Retina (tissue), 1 donor: ENCODE data around the gene EBF4.
A peak's percentile ranks its signal among the peaks of the same experiment; 100 is the strongest.

Experiments used
- DNase-seq: peaks from one replicate; pipeline ENCODE4 v3.0.0-alpha.2; 2016

Gene EBF4

GRCh38 chr20:2692036-2692885, at the start of gene EBF4:
Gene EBF4 (plus strand): TSS chr20:2692780. CDS start chr20:2693646, 866 bp downstream.
- DNase-seq: peak; percentile 79

DNA sequence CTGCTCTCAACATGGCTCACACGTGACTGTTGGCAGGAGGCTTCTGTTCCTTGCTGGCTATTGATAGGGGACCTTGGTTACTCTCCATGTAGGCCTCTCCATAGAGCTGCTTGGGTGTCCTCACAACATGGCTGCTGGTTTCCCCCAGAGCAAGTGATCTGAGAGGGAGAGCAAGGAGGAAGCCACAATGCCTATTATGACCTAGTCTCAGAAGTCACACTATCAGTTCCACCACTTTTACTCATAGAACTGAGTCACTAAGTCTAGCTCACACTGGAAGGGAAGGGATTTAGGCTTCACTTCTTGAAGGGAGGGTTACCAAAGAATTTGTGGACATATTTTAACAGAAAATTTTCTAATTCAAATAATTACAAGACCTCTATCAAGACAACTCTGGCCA, 48.9 kb upstream of the EBF4 start:
- no peak for DNase-seq

DNA sequence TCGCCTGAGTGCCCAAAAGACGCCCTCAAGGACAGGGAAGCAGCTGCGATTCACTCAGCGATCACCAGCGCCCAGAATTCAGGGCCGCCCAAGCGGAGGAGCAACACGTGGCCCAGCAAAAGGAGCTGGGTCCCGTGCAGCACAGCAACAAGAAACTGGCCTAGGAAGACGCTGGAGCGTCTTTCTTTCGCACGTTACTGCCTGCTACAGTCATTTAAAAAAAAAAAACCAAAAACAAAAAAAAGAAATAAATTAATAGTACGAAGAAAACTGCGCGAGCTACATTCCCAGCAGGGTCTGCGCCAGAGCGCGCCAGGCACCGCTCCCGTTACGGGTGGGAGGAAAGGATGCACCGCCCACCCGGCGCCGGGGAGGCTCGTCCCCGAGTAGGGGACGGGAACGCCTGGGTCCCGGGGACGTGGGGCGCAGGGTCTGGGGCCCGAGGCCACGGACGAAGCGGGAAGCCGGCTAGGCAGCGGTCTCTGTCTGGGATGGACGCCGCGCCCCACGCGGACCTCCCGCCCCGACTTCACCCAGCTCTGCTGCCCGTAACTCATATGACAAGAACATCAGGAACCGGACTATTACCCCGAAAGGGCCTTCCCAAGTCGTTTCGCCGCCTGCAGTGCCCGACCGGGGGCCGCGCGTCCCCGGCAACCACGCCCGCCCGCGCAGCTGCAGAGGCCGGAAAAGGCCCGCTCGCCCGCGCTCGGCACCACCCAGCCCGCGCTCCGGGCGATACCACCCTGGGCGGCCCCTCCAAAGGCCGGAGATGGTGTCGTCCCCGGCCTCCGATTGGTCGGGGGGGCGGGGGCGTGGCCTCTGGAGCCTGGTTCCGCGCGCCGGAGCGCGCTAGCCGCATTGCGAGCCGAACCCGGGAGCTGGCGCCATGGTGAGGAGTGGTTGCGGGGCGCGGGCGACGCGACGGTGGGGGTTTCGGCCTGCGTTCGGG, 40.5 kb upstream of the EBF4 start, which contains the start of gene NOP56:
TSS of gene NOP56 (plus strand) at position 861 of the 952 bp plus-strand sequence. CDS start at position 890, 29 bp downstream.
- DNase-seq: peak; percentile 96

DNA sequence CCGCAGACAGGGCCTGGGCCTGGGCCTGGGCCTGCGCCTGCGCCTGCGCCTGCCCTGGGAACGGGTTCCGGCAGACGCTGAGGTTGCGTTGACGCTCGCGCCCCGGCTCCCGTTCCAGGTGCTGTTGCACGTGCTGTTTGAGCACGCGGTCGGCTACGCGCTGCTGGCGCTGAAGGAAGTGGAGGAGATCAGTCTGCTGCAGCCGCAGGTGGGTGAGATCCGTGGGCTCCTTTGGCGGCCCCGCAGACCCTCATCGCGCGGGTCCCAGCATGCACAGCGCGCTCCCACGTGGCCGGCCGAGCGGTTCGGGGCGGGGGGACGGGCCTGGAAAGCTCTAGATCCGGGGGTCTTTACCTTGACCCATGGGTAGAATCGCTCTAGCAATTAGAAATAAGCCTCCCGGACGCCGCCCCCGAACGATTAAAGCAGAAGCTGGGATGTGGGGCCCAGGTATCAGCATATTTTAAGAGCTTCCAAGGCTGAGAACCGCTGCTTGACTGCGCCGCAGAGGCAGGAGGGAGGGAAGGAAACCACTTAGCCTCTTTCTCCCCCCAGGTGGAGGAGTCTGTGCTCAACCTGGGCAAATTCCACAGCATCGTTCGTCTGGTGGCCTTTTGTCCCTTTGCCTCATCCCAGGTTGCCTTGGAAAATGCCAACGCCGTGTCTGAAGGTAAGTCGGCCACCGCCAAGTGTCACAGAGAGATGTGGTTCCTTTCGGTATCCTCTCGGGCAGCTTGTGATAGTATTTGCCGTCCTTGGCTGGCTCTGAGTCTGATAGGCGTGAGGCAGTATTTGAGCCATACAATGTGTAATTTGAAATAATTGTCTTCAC, 39.6 kb upstream of the EBF4 start:
- no peak for DNase-seq

DNA sequence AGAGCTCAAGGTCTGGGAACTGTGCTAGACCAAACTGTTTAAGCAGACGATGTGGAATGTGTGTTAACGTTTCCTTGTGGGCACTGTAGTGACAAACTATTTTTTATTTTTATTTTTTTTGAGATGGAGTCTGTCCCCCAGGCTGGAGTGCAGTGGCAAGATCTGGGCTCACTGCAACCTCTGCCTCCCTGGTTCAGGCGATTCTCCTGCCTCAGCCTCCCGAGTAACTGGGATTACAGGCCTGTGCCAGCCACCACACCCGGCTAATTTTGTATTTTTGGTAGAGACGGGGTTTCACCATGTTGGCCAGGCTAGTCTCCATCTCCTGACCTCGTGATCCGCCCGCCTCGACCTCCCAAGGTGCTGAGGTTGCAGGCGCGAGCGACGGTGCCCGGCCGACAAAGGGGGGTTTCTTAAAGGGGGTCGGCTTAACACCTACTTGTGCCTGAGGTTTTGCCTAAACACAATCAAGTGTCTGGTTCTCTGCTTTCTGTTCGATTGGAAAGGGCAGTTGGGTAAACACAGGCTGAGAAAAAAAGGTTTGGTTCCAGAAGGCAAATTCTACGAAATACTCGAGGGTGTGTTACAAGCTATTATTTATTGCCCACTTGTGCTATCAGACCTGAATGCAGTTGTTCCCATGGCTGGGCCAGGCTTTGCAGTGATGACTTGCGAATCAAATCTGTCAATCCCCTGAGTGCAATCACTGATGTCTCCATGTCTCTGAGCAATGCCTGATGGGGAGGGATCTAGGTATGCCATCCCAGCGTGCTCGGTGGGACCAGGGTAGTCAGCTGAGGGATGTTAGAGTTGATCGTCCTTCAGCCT, 38.8 kb upstream of the EBF4 start:
- no peak for DNase-seq

DNA sequence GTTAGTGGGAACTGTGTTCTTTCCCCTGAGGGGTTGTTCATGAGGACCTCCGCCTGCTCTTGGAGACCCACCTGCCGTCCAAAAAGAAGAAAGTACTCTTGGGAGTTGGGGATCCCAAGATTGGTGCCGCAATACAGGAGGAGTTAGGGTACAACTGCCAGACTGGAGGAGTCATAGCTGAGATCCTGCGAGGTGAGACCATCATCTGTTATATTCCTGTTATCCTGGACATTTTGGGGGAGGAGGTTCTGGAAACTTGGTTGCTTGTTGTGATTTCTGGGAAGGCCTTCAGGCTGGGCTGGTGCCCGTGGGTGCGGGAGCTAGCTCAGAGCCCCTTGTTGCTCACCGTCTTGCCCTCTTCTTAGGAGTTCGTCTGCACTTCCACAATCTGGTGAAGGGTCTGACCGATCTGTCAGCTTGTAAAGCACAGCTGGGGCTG, 38.2 kb upstream of the EBF4 start:
- no peak for DNase-seq

GRCh38 chr20:2654831-2655230, 37.7 kb upstream of the EBF4 start:
- no peak for DNase-seq

DNA sequence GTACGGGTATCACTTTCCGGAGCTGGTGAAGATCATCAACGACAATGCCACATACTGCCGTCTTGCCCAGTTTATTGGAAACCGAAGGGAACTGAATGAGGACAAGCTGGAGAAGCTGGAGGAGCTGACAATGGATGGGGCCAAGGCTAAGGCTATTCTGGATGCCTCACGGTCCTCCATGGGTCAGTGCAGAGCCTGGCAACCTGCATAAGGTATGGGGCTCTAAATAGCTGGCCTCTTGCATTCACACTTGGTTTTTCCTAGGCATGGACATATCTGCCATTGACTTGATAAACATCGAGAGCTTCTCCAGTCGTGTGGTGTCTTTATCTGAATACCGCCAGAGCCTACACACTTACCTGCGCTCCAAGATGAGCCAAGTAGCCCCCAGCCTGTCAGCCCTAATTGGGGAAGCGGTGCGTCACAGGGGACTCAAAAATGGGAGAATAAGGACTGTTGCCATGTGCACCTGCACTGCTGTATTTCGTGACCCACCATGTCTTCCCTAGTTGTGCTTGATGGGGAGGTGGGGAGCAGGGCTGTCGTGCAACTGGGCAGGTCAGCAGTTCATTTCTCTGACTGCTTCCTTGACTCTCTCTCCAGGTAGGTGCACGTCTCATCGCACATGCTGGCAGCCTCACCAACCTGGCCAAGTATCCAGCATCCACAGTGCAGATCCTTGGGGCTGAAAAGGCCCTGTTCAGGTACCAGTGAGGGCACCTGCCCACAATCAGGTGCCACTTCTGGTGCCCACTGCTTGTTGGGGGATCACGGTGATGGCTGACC, 37.1 kb upstream of the EBF4 start:
- DNase-seq: no peak

DNA sequence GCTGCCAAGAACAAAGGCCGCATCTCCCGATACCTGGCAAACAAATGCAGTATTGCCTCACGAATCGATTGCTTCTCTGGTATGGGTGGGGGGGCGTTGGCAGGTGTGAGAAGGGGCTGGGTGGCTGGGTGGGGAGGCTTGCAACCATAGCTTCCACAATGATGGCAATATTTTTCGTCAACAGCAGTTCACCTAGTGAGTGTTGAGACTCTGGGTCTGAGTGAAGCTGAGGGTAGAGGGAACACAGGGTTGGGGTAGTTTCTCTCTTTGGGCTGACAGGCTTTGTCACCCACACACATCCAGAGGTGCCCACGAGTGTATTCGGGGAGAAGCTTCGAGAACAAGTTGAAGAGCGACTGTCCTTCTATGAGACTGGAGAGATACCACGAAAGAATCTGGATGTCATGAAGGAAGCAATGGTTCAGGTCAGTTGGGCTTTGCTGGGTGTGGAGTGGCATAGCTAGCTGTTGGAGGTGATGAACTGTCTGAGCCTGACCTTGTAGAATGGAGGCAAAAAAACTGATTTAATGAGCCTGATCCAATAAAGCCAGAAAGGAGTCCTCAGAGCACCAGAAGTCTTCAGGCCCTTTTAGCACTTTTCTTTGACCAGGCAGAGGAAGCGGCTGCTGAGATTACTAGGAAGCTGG, 36.0 kb upstream of the EBF4 start:
- no peak for DNase-seq

GRCh38 chr20:2657241-2657640, 35.3 kb upstream of the EBF4 start:
- no peak for DNase-seq

GRCh38 chr20:2657674-2658073, 34.9 kb upstream of the EBF4 start:
- no peak for DNase-seq

DNA sequence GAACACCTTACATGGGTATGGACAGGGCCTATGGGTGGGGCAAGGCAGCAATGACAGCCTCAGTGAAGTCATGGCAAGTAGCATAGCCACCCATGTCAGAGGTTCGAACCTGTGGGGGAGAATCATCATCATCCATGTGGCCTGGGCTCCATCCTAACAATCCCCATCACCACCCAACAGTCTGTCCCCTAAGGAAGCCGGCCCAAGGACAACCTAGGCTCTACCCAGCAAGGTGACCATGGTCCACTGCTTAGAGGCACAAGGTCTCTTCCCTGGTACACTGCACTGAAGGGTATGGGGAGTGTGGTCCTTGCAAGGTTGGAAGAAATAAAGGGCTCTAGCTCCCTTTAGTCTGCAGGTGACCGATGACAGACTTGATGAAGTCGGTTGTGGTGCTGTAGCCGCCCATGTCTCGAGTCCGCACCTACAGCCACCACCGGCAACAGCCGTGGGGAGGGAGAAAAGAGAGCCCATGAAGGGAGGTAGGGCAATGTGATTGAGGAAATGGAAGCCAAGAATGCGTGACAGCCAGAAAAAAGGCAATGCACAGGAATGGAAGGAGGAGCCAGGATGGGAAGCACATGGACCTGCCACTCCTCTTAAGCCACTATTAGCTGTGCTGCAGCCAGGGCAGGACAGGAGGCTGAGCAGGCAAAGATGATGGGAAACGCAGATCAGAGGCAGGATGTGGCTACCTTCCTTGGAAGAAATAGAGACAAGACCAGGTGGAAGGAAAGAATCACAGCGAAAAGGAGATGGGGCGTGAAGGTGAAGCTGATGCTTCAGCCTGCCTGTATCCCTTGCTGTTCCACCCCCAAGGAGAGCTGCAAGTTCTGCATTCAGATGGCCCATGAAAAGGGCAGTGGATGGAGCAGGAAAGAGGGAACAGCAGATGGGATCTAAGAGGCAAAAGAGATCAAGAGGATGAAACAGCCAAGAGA, 33.9 kb upstream of the EBF4 start:
- DNase-seq: no peak

DNA sequence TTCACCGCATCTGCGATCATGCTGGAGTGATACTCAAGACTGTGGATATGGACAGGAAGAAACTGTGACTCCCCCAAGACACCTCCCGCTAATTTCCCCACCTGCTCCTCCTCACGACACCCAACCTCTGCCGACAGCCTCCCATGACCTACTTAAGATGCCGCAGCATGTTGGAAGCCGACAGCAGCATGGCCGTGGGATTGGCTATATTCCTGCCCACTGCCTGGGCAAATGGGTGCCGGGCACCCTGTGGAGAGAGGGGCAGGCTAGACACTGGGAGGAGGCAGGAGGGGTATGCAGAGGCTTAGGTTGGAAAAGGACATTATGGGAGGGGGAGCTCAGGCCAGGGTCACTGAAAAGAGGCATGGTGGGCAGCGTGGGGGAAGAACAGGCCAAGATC, 33.0 kb upstream of the EBF4 start:
- no peak for DNase-seq

DNA sequence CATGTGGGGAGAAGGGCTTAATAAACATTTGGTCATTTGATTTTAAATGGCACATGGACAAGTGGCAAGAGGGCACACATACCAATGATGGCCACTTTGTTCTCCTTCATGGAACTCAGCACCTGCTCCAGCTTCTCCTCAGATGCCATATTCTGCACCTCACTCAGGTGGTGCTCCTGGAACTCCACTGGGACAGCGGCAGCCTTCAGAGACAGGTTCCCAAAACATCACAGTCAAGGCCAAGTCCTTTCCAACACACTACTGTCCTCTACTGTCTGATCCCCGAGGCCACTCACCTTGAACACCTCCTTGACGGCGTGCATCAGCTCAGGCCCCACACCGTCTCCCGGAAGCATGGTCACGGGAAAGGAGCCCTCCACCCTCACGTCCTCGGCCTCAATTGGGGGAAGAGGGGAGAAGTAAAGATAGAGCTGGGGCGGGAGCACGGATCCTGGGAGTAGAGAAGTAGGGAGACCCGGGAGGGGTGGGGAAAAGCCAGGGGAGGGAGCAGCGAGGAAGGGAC, 29.2 kb upstream of the EBF4 start:
- DNase-seq: no peak

DNA sequence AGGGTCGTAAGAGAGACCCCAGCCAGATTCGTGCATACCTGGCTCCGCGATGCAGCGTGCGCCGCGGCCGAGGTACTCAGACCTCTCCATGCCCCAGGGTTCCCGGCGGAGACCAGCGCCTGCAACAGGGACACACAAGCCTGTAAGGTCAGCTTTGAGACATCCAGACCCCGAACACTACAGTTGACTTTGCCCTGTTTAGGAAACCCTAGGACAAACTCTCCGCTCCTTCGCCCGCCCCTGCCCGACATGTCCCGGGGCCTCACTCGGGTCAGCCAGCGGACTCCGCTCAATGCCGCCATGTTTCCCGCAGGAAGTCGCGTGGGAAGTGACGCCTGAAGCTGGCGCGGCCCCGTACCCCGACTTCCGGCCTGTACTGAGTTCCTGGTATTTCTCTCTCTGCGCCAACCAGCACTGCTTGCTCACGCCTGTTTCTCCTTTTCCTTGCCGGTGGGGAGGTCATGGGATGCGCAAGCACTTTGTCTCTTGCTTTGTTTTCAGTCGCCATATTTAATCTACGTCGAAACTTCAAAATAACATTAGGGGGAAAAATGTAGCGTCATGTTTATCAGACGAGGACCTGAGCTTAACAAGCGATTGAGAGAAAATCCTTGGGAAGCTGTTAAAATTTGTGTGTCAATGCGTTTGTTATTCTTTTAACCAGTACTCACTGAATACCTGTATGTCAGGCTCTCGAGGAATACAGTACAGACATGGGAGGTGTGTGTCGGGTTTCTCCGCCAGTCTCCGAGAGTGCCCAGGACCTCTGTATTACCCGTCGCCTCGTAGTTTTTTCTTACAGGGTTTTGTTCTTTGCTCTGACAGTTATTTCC, 28.5 kb upstream of the EBF4 start, which contains the start of gene IDH3B:
TSS of gene IDH3B (minus strand) at position 330 of the 833 bp plus-strand sequence. CDS start at position 302, 28 bp downstream.
- peak; percentile 97 for DNase-seq

DNA sequence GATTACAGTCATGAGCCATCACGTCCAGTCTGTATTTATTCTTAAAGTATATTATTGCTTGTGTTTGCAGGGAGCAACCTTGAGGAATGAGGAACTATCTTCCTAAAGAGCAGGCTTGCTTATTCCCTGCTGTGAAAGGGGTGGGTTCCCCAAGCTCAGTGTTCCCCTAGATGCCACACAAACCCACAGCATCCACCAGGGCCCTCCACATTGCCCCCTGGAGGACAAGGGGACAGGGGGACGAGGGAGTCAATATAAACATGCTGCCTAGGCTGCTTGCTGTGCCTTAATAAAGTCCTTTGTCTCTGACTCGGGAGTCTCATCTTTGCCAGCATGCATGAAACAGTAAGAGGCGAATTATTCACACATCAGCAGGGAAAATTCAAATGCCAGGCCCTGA, 20.6 kb upstream of the EBF4 start:
- no peak for DNase-seq

DNA sequence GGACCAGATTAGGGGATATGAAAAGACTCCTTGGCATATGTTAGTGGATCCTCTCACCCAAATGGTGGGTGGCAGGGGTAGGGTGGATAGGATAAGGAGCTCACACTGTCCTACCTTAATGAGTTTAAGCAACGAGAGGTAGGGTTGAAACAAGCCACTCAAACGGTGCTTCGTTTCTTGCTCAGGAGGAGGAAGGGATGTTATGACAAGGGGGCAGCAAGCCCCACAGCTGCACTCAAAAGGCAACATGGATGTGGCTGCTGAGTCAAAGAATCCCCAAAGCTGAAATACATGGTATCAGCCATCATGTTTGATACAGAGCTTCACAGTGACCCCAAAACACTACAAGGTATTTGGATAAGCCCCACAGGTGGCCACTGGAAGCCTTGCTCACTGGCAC, 20.1 kb upstream of the EBF4 start:
- DNase-seq: no peak

DNA sequence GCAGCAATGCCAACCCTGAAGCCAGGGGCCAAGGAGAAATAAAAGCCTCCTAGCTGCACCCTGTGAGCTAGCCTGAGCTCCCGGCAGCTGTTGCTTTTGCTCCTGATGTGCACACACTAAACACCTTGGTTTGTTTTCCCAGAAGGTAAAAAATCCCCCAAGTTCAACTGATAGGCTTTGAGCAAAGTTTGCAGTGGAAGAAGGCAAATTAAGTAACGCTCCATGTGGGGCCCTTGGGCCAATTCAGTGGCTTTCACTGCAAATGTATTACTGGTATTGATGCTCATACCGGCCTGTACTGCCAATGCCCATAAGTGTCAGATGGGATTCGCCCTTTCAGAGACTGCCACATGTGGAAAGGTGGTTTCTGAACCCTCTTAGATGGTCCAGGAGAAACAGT, 19.1 kb upstream of the EBF4 start:
- DNase-seq: no peak
